SJCRH30 (cell line): ENCODE results near the gene USF3. TPM values are rescaled to one million over a fixed set of nuclear protein-coding genes. Genes with fewer than 3 reads are reported as not detected.

Experiments
- DNase-seq, 2 experiments: peaks; one replicate each; pipeline ENCODE4 v3.0.0-alpha.2; 2015 to 2020
- H3K27ac ChIP-seq: fragments of 250-450 bp; sonication (Bioruptor Pico); 2 replicates; pipeline ENCODE4 v1.5.1; 2020; ENCODE audit warnings: mild to moderate bottlenecking, moderate library complexity
- H3K27me3 ChIP-seq: fragments of 250-450 bp; sonication (Bioruptor Pico); 2 replicates; pipeline ENCODE4 v1.5.1; 2020; ENCODE audit warnings: mild to moderate bottlenecking, moderate library complexity
- H3K36me3 ChIP-seq: fragments of 250-450 bp; sonication (Bioruptor Pico); 2 replicates; pipeline ENCODE4 v1.5.1; 2020; ENCODE audit warnings: mild to moderate bottlenecking, moderate library complexity
- H3K4me1 ChIP-seq: fragments of 250-450 bp; sonication (Bioruptor Pico); 2 replicates; pipeline ENCODE4 v1.5.1; 2020; ENCODE audit warnings: mild to moderate bottlenecking, moderate library complexity
- H3K4me3 ChIP-seq: fragments of 250-450 bp; sonication (Bioruptor Pico); 2 replicates; pipeline ENCODE4 v1.5.1; 2020; ENCODE audit warnings: mild to moderate bottlenecking, moderate library complexity
- H3K9me3 ChIP-seq: fragments of 250-450 bp; sonication (Bioruptor Pico); replicated peaks from 2 replicates; pipeline ENCODE4 v1.5.1; 2020; ENCODE audit warnings: mild to moderate bottlenecking, moderate library complexity
- total RNA-seq: library from RNA; depleted of rRNA; stranded (reverse); fragments of >200 nt; shearing (Covaris generic); gene quantifications from 2 replicates; pipeline ENCODE4 v1.2.3, GENCODE V29; 2014; rRNA removed

USF3 gene
- total RNA-seq, 1 experiment from 2014 or later = 10.1 TPM

- H3K36me3 ChIP-seq = no peaks in the 10 kb centered on the region
- H3K27ac ChIP-seq = no peak overlapping the region
- no peak for DNase-seq
- H3K9me3 ChIP-seq = no peaks in the 10 kb centered on the region
- no peaks in the 10 kb centered on the region for H3K4me1 ChIP-seq
- H3K4me3 ChIP-seq = no peak overlapping the region
- no peaks in the 10 kb centered on the region for H3K27me3 ChIP-seq
Observed at GRCh38 chr3:113623811-113624210, 72.6 kb downstream of the USF3 start.

GRCh38 chr3:113623324-113623723, 73.1 kb downstream of the USF3 start:
- no peak overlapping the region for H3K27ac ChIP-seq
- no peaks in the 10 kb centered on the region for H3K27me3 ChIP-seq
- H3K9me3 ChIP-seq = no peaks in the 10 kb centered on the region
- no peak overlapping the region for H3K4me3 ChIP-seq
- no peaks in the 10 kb centered on the region for H3K4me1 ChIP-seq
- no peak for DNase-seq
- no peaks in the 10 kb centered on the region for H3K36me3 ChIP-seq

GRCh38 chr3:113620091-113620490, 76.4 kb downstream of the USF3 start:
- DNase-seq = no peak
- no peaks in the 10 kb centered on the region for H3K9me3 ChIP-seq
- no peak overlapping the region for H3K4me3 ChIP-seq
- no peaks in the 10 kb centered on the region for H3K4me1 ChIP-seq
- no peaks in the 10 kb centered on the region for H3K36me3 ChIP-seq
- H3K27me3 ChIP-seq = no peaks in the 10 kb centered on the region
- H3K27ac ChIP-seq = no peak overlapping the region

- no peak for DNase-seq
- H3K36me3 ChIP-seq = no peaks in the 10 kb centered on the region
- H3K4me3 ChIP-seq = no peak overlapping the region
- 0 out of 2 replicates have a peak, but pooled peaks cover 3% of the 10 kb centered on the region for H3K4me1 ChIP-seq
- H3K9me3 ChIP-seq = no peaks in the 10 kb centered on the region
- H3K27me3 ChIP-seq = no peaks in the 10 kb centered on the region
- no peak overlapping the region for H3K27ac ChIP-seq
Observed at GRCh38 chr3:113617726-113618125, 78.7 kb downstream of the USF3 start.

GRCh38 chr3:113615976-113616375, 80.5 kb downstream of the USF3 start:
- no peaks in the 10 kb centered on the region for H3K36me3 ChIP-seq
- H3K9me3 ChIP-seq = no peaks in the 10 kb centered on the region
- 0 out of 2 replicates have a peak, but pooled peaks cover 3% of the 10 kb centered on the region for H3K4me1 ChIP-seq
- H3K27ac ChIP-seq = no peak overlapping the region
- no peak for DNase-seq
- H3K27me3 ChIP-seq = no peaks in the 10 kb centered on the region
- no peak overlapping the region for H3K4me3 ChIP-seq

- Histone ChIP-seq H3K36me3 (no peaks in the 10 kb centered on the region), H3K27ac (no peak overlapping the region), H3K4me3 (no peak overlapping the region), H3K27me3 (no peaks in the 10 kb centered on the region), H3K9me3 (no peaks in the 10 kb centered on the region), H3K4me1 (0 out of 2 replicates have a peak, but pooled peaks cover 3% of the 10 kb centered on the region)
- peak in 1 of 2 experiments; percentile 24 for DNase-seq
Observed at GRCh38 chr3:113614402-113614801, 82.0 kb downstream of the USF3 start.

GRCh38 chr3:113607219-113607596, 89.2 kb downstream of the USF3 start:
- Histone ChIP-seq H3K27ac (no peak overlapping the region), H3K27me3 (no peaks in the 10 kb centered on the region), H3K9me3 (no peaks in the 10 kb centered on the region), H3K4me1 (0 out of 2 replicates have a peak, but pooled peaks cover 6% of the 10 kb centered on the region), H3K4me3 (no peak overlapping the region), H3K36me3 (no peaks in the 10 kb centered on the region)
- no peak for DNase-seq

- Histone ChIP-seq H3K9me3 (no peaks in the 10 kb centered on the region), H3K36me3 (no peaks in the 10 kb centered on the region), H3K27me3 (no peaks in the 10 kb centered on the region), H3K27ac (no peak overlapping the region), H3K4me1 (0 out of 2 replicates have a peak, but pooled peaks cover 6% of the 10 kb centered on the region), H3K4me3 (no peak overlapping the region)
- no peak for DNase-seq
Observed at GRCh38 chr3:113606539-113607218, 89.8 kb downstream of the USF3 start.

GRCh38 chr3:113602836-113603235, 93.6 kb downstream of the USF3 start:
- H3K4me3 ChIP-seq = no peak overlapping the region

GRCh38 chr3:113602256-113602655, 94.2 kb downstream of the USF3 start:
- Histone ChIP-seq H3K27me3 (no peaks in the 10 kb centered on the region), H3K27ac (no peak overlapping the region), H3K36me3 (no peaks in the 10 kb centered on the region), H3K4me1 (0 out of 2 replicates have a peak, but pooled peaks cover 6% of the 10 kb centered on the region), H3K9me3 (no peaks in the 10 kb centered on the region), H3K4me3 (no peak overlapping the region)
- DNase-seq = no peak

More at GRCh38 chr3:113602836-113603235, 93.6 kb downstream of the USF3 start:
- Histone ChIP-seq H3K27me3 (no peaks in the 10 kb centered on the region), H3K9me3 (no peaks in the 10 kb centered on the region), H3K27ac (no peak overlapping the region), H3K36me3 (no peaks in the 10 kb centered on the region), H3K4me1 (0 out of 2 replicates have a peak, but pooled peaks cover 6% of the 10 kb centered on the region)
- DNase-seq = no peak

- Histone ChIP-seq H3K27ac (no peak overlapping the region), H3K36me3 (no peaks in the 10 kb centered on the region), H3K4me1 (no peaks in the 10 kb centered on the region), H3K4me3 (no peak overlapping the region), H3K9me3 (no peaks in the 10 kb centered on the region), H3K27me3 (no peaks in the 10 kb centered on the region)
- no peak for DNase-seq
Observed at GRCh38 chr3:113601240-113601639, 95.2 kb downstream of the USF3 start.

GRCh38 chr3:113600418-113601182, 95.8 kb downstream of the USF3 start:
- DNase-seq = no peak
- H3K27me3 ChIP-seq = no peaks in the 10 kb centered on the region
- H3K4me1 ChIP-seq = no peaks in the 10 kb centered on the region
- H3K27ac ChIP-seq = no peak overlapping the region
- no peak overlapping the region for H3K4me3 ChIP-seq
- no peaks in the 10 kb centered on the region for H3K36me3 ChIP-seq
- H3K9me3 ChIP-seq = no peaks in the 10 kb centered on the region

Other genes starting within 250 kb of the USF3 start
- 14.8 and 19.7 TPM in 2 replicates for gene SPICE1, start 181.5 kb downstream of the USF3 start, total RNA-seq
- gene SIDT1, start 164.1 kb downstream of the USF3 start, total RNA-seq = 0.20 and 0.42 TPM in 2 replicates
- gene NAA50, start 49.6 kb upstream of the USF3 start, total RNA-seq = 279 and 290 TPM in 2 replicates
- gene ATP6V1A, start 50.4 kb upstream of the USF3 start, total RNA-seq = 43.0 and 47.5 TPM in 2 replicates
- gene GRAMD1C, start 142.1 kb upstream of the USF3 start, total RNA-seq = 1.6 and 2.5 TPM in 2 replicates